ENCODE data around the gene ZFP36L2.
A peak's percentile ranks its signal among the peaks of the same experiment; 100 is the strongest.

ZFP36L2 gene

DNA sequence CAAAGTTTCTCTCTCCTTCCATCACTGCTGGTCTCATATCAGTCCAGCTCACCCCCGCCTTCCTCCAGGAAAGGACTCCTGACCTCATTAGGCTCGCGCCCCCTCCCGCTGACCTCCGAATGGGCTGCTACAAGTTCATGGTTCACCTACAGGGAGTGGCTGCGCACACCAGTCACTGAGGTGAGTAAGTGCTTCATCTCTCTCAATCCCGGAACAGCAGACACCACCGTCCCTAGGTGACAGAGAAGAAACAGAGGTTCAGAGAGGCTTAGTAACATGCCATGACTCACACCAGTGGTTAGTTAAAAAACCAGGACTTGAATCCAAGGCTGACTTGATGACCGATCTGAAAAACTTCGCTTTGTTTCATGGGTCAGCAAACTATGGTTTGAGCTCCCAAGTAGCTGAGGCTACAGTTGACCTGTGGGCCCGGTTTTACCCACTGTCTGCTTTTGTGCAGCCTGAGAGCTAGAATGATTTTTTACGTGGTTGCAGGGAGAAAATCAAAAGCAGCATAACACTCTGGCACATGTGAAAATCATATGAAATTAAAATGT lies 42.0 kb downstream of the ZFP36L2 start:
- DNase-seq: peak; percentile 78

DNA sequence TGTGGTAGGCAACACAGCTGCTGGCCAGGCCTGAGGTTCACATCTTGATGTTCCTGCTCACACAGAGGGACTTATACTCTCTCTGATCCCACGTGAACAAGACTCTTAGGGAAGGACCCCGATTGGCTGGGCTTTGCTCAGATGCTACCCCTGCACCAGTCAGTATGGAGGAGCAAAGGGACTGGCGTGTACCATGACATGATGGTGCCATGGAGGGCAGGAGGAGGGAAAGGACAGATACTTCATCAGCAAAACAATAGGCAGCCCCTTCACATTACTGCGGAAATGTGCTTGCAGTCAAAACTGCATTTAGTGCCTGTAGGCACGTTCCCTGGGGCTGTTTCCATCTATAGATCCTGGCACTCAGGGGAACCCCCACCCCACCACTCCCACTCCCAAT lies 42.7 kb downstream of the ZFP36L2 start:
- DNase-seq: no peak

DNA sequence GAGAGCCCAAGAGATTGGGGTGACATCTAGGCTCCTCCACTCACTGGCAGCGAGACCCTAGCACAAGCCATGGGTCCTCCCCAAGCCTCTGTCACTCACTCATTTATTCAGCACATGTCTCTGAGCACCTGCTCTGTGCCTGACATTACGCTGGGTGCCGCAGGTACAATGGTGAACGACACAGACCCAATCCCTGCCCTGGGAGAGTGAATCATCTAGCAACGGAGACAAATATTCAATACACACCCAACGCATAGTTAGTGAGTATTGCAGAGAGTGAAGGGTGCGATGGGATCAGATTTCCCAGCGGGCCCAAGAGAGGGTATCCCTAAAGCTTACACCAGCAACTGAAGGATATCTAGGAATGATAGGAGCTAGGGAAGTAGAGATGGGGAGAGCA lies 45.5 kb downstream of the ZFP36L2 start:
- no peak for DNase-seq

- no peak for DNase-seq
Observed at GRCh38 chr2:43179942-43180341, 46.5 kb downstream of the ZFP36L2 start.

- DNase-seq: peak; percentile 70
Observed at GRCh38 chr2:43178602-43179542, 47.5 kb downstream of the ZFP36L2 start.

- DNase-seq: no peak
Observed at GRCh38 chr2:43178055-43178598, 48.3 kb downstream of the ZFP36L2 start.

DNA sequence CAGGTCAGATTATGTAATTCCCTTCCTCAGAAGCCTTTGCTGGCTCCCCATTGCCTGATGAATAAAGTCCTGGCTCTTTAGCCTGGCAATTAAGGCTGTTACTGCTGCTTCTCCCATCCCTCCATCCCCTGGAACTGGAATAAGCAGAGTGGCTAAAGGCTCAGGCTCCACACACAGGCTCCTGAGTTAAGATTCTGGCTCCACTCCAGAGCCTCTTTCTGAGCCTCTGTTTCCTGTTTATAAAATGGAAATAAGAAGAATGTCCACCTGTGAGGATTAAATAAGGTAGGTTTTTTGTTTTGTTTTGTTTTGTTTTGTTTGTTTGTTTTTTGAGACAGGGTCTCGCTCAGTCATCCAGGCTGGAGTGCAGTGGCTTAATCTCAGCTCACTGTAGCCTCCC lies 50.0 kb downstream of the ZFP36L2 start:
- no peak for DNase-seq

DNA sequence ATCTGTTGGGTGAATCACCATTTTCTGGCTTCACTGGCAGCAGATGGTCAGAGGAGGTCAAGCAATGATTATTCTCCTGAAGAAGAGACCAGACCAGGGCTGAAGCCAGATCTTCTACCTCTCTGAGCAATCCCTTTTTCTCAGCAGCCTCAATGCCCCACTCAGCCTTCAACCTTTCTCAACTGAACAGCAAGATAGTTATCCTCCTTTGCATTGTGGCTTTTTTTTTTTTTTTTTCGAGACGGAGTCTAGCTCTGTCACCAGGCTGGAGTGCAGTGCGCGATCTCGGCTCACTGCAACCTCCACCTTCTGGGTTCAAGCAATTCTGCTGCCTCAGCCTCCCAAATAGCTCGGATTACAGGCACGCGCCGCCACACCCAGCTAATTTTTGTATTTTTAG lies 50.5 kb downstream of the ZFP36L2 start:
- DNase-seq: no peak

- DNase-seq: no peak
Observed at GRCh38 chr2:43175020-43175441, 51.4 kb downstream of the ZFP36L2 start.

GRCh38 chr2:43174368-43174916 lies 52.0 kb downstream of the ZFP36L2 start:
- DNase-seq: no peak

All from kidney glomerular epithelial cell (primary cell).